ENCODE measurements around the gene DMXL1.

Gene DMXL1

GRCh38 chr5:119285070-119285916 is 214.4 kb downstream of the DMXL1 start:
- TF ChIP-seq TEAD4 (IDR thresholded peaks at IDR 0.05) (no peak), NFIC (IDR thresholded peaks at IDR 0.05) (no peak), USF1 (IDR thresholded peaks at IDR 0.05) (no peak), FOXM1 (IDR thresholded peaks at IDR 0.05; ENCODE audit: borderline replicate concordance, low read depth) (no peak), CEBPB (IDR thresholded peaks at IDR 0.05) (no peak), EP300 (IDR thresholded peaks at IDR 0.05; ENCODE audit: borderline replicate concordance) (no peak), ZBTB7A (IDR thresholded peaks at IDR 0.05; ENCODE audit: low read depth) (no peak), YY1 (IDR thresholded peaks at IDR 0.05; ENCODE audit: low read depth) (no peak), TCF12 (IDR thresholded peaks at IDR 0.05; ENCODE audit: low read depth) (no peak), TAF1 (IDR thresholded peaks at IDR 0.05; ENCODE audit: low read depth) (no peak), EGR1 (IDR thresholded peaks at IDR 0.05) (no peak), CREB1 (IDR thresholded peaks at IDR 0.05; ENCODE audit: low read depth) (no peak), RAD21 (IDR thresholded peaks at IDR 0.05; ENCODE audit: low read depth) (no peak)
- TF ChIP-seq, protein P1, sequence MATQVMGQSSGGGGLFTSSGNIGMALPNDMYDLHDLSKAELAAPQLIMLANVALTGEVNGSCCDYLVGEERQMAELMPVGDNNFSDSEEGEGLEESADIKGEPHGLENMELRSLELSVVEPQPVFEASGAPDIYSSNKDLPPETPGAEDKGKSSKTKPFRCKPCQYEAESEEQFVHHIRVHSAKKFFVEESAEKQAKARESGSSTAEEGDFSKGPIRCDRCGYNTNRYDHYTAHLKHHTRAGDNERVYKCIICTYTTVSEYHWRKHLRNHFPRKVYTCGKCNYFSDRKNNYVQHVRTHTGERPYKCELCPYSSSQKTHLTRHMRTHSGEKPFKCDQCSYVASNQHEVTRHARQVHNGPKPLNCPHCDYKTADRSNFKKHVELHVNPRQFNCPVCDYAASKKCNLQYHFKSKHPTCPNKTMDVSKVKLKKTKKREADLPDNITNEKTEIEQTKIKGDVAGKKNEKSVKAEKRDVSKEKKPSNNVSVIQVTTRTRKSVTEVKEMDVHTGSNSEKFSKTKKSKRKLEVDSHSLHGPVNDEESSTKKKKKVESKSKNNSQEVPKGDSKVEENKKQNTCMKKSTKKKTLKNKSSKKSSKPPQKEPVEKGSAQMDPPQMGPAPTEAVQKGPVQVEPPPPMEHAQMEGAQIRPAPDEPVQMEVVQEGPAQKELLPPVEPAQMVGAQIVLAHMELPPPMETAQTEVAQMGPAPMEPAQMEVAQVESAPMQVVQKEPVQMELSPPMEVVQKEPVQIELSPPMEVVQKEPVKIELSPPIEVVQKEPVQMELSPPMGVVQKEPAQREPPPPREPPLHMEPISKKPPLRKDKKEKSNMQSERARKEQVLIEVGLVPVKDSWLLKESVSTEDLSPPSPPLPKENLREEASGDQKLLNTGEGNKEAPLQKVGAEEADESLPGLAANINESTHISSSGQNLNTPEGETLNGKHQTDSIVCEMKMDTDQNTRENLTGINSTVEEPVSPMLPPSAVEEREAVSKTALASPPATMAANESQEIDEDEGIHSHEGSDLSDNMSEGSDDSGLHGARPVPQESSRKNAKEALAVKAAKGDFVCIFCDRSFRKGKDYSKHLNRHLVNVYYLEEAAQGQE (IDR thresholded peaks at IDR 0.05; ENCODE audit: low read depth): no peak
- TF ChIP-seq, protein P2, sequence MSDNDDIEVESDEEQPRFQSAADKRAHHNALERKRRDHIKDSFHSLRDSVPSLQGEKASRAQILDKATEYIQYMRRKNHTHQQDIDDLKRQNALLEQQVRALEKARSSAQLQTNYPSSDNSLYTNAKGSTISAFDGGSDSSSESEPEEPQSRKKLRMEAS (IDR thresholded peaks at IDR 0.05): no peak

GRCh38 chr5:119286511-119287488 is 215.9 kb downstream of the DMXL1 start:
- TF ChIP-seq EP300 (IDR thresholded peaks at IDR 0.05; ENCODE audit: borderline replicate concordance): no peak

DNA sequence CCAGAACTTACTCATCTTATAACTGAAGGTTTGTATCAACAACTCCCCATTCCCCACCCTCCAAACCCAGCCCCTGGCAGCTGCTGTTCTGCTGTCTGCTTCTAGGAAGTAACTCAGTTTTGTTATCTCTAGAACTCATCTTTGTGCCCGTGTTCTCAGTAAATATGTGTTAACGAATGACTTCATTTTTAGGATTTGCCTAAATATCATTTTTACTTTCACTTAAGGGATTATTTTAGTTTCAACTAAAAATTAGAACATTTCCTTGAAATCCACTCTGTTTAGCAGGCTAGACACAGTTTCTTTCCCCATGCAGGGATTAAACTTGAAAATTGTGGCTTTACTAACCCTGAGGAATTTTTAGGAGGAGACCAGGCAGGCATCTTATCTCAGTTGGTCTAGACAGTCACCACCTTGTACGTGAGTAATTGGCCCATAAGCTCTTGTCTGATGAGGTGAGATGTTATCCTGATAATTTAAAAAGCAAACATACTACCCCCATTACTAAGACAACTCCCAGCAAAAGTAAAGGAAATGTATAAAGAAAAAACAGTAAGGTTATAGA is 216.7 kb downstream of the DMXL1 start:
- TF ChIP-seq CEBPB (IDR thresholded peaks at IDR 0.05) (no peak), EGR1 (IDR thresholded peaks at IDR 0.05) (no peak), ZBTB7A (IDR thresholded peaks at IDR 0.05; ENCODE audit: low read depth) (no peak), TCF12 (IDR thresholded peaks at IDR 0.05; ENCODE audit: low read depth) (no peak), TAF1 (IDR thresholded peaks at IDR 0.05; ENCODE audit: low read depth) (no peak), TEAD4 (IDR thresholded peaks at IDR 0.05) (no peak), RAD21 (IDR thresholded peaks at IDR 0.05; ENCODE audit: low read depth) (no peak), YY1 (IDR thresholded peaks at IDR 0.05; ENCODE audit: low read depth) (no peak), EP300 (IDR thresholded peaks at IDR 0.05; ENCODE audit: borderline replicate concordance) (no peak), USF1 (IDR thresholded peaks at IDR 0.05) (no peak), NFIC (IDR thresholded peaks at IDR 0.05) (no peak), CREB1 (IDR thresholded peaks at IDR 0.05; ENCODE audit: low read depth) (no peak)
- TF ChIP-seq, protein P2 (IDR thresholded peaks at IDR 0.05): no peak
- TF ChIP-seq, protein P1 (IDR thresholded peaks at IDR 0.05; ENCODE audit: low read depth): no peak

GRCh38 chr5:119288379-119289033 is 217.6 kb downstream of the DMXL1 start:
- TF ChIP-seq, protein P2 (IDR thresholded peaks at IDR 0.05): no peak
- TF ChIP-seq EGR1 (IDR thresholded peaks at IDR 0.05): no peak

All from Ishikawa (cell line).